Measurements from ENCODE around the gene IRS1. TPM values are rescaled to one million over a fixed set of nuclear protein-coding genes. Genes with fewer than 3 reads are reported as not detected.
"Not testable (repeated sequence)": the region's sequence is repeated elsewhere in the genome, so short reads cannot be mapped to it uniquely, and the experiment has no call there.

Gene IRS1
- total RNA-seq, 1 donor from 2014 or later: 0.72 TPM

GRCh38 chr2:226837787-226838603 lies 38.4 kb upstream of the IRS1 start:
- Mint-ChIP-seq H3K36me3 (ENCODE audit: low read depth, unreplicated experiment) (no peaks in the 10 kb centered on the region), H3K9me3 (ENCODE audit: unreplicated experiment) (no peaks in the 10 kb centered on the region), H3K4me3 (ENCODE audit: unreplicated experiment) (no peak overlapping the region), H3K27me3 (ENCODE audit: unreplicated experiment) (no peaks in the 10 kb centered on the region), H3K27ac (ENCODE audit: unreplicated experiment) (no peak overlapping the region), H3K4me1 (ENCODE audit: unreplicated experiment) (peaks cover 9% of the 10 kb centered on the region)
- no peak for TF ChIP-seq CTCF (IDR thresholded peaks at IDR 0.05; ENCODE audit: unreplicated experiment)
- no peak for DNase-seq (ENCODE audit: low spot score)

- Mint-ChIP-seq H3K27me3 (ENCODE audit: unreplicated experiment) (no peaks in the 10 kb centered on the region), H3K4me3 (ENCODE audit: unreplicated experiment) (no peak overlapping the region), H3K36me3 (ENCODE audit: low read depth, unreplicated experiment) (no peaks in the 10 kb centered on the region), H3K27ac (ENCODE audit: unreplicated experiment) (no peak overlapping the region), H3K9me3 (ENCODE audit: unreplicated experiment) (no peaks in the 10 kb centered on the region), H3K4me1 (ENCODE audit: unreplicated experiment) (peaks cover 9% of the 10 kb centered on the region)
- no peak for TF ChIP-seq CTCF (IDR thresholded peaks at IDR 0.05; ENCODE audit: unreplicated experiment)
- DNase-seq (ENCODE audit: low spot score): no peak
Observed at GRCh38 chr2:226837334-226837733, 37.7 kb upstream of the IRS1 start.

- no peak for DNase-seq (ENCODE audit: low spot score)
- H3K9me3 Mint-ChIP-seq (ENCODE audit: unreplicated experiment): no peaks in the 10 kb centered on the region
- peak overlapping the region; percentile 97 for H3K27ac Mint-ChIP-seq (ENCODE audit: unreplicated experiment)
- peaks cover 9% of the 10 kb centered on the region for H3K4me1 Mint-ChIP-seq (ENCODE audit: unreplicated experiment)
- no peak for TF ChIP-seq CTCF (IDR thresholded peaks at IDR 0.05; ENCODE audit: unreplicated experiment)
- no peaks in the 10 kb centered on the region for H3K27me3 Mint-ChIP-seq (ENCODE audit: unreplicated experiment)
- peak overlapping the region; percentile 94 for H3K4me3 Mint-ChIP-seq (ENCODE audit: unreplicated experiment)
- H3K36me3 Mint-ChIP-seq (ENCODE audit: low read depth, unreplicated experiment): no peaks in the 10 kb centered on the region
Observed at GRCh38 chr2:226836548-226836885, 36.9 kb upstream of the IRS1 start.

GRCh38 chr2:226835796-226836547 lies 36.4 kb upstream of the IRS1 start, which contains the start of gene RHBDD1:
Gene RHBDD1 (plus strand): TSS chr2:226836054. CDS start chr2:226864694, 28,640 bp downstream.
- peaks cover 9% of the 10 kb centered on the region for H3K4me1 Mint-ChIP-seq (ENCODE audit: unreplicated experiment)
- H3K27me3 Mint-ChIP-seq (ENCODE audit: unreplicated experiment): no peaks in the 10 kb centered on the region
- H3K27ac Mint-ChIP-seq (ENCODE audit: unreplicated experiment): peak within 1 kb of the TSS; percentile 97
- H3K9me3 Mint-ChIP-seq (ENCODE audit: unreplicated experiment): no peaks in the 10 kb centered on the region
- no peak for TF ChIP-seq CTCF (IDR thresholded peaks at IDR 0.05; ENCODE audit: unreplicated experiment)
- peak within 1 kb of the TSS; percentile 94 for H3K4me3 Mint-ChIP-seq (ENCODE audit: unreplicated experiment)
- H3K36me3 Mint-ChIP-seq (ENCODE audit: low read depth, unreplicated experiment): no peaks in the 10 kb centered on the region
- DNase-seq (ENCODE audit: low spot score): peak; percentile 92

GRCh38 chr2:226835420-226835795 lies 35.8 kb upstream of the IRS1 start:
- Mint-ChIP-seq H3K4me3 (ENCODE audit: unreplicated experiment) (peak overlapping the region; percentile 94), H3K27me3 (ENCODE audit: unreplicated experiment) (no peaks in the 10 kb centered on the region), H3K4me1 (ENCODE audit: unreplicated experiment) (peaks cover 9% of the 10 kb centered on the region), H3K27ac (ENCODE audit: unreplicated experiment) (peak overlapping the region; percentile 97), H3K36me3 (ENCODE audit: low read depth, unreplicated experiment) (no peaks in the 10 kb centered on the region), H3K9me3 (ENCODE audit: unreplicated experiment) (no peaks in the 10 kb centered on the region)
- no peak for TF ChIP-seq CTCF (IDR thresholded peaks at IDR 0.05; ENCODE audit: unreplicated experiment)
- peak; percentile 66 for DNase-seq (ENCODE audit: low spot score)

GRCh38 chr2:226834880-226835279 lies 35.3 kb upstream of the IRS1 start:
- H3K27me3 Mint-ChIP-seq (ENCODE audit: unreplicated experiment); H3K9me3 Mint-ChIP-seq (ENCODE audit: unreplicated experiment); H3K4me1 Mint-ChIP-seq (ENCODE audit: unreplicated experiment); H3K36me3 Mint-ChIP-seq (ENCODE audit: low read depth, unreplicated experiment); DNase-seq (ENCODE audit: low spot score): not testable (repeated sequence)
- Mint-ChIP-seq H3K4me3 (ENCODE audit: unreplicated experiment) (peak overlapping the region; percentile 59), H3K27ac (ENCODE audit: unreplicated experiment) (peak overlapping the region; percentile 48)

Measured in endothelial cell (in vitro differentiated cells).